GM18502 (cell line): ENCODE data around the gene NGEF.
"Not testable (repeated sequence)": the region's sequence is repeated elsewhere in the genome, so short reads cannot be mapped to it uniquely, and the experiment has no call there.

Experiments
- ATAC-seq: cut with Tn5 transposase; IDR thresholded peaks from one replicate; pipeline ENCODE4 v1.9.1; 2021; ENCODE audit warnings: mild to moderate bottlenecking; ENCODE audit not compliant: unreplicated experiment, poor library complexity

NGEF gene

DNA sequence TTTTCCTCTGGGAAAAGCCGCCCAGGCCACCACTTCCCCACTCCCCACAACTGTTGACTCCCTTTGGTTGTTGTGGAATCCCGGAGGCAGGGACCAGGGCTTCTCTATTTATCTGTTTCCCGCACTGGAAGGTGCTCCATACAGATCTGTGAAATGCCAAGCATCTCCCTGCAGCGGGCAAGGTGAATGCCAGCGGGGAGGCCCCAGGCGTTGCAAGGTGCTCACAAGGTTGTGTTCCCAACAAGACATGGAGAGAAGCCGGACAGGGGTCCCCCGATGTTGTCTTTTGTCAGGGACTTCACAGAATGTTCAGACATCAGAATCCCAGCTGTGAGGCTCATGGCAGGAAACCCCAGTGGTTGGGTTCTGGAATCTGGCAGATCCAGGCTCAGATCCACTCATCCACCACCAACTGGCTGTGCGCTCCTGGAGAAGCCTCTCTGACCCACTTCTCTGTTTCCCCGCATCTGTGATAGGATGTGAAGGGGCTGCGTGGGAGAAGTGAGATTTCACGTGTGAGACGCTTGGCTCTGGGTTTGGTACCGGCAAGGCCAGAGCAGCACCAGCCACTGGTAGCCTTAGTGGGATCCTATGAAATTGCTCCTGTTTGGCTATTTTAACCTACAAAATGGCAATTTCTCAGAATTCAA, 10.8 kb upstream of the NGEF start:
- no peak for ATAC-seq

DNA sequence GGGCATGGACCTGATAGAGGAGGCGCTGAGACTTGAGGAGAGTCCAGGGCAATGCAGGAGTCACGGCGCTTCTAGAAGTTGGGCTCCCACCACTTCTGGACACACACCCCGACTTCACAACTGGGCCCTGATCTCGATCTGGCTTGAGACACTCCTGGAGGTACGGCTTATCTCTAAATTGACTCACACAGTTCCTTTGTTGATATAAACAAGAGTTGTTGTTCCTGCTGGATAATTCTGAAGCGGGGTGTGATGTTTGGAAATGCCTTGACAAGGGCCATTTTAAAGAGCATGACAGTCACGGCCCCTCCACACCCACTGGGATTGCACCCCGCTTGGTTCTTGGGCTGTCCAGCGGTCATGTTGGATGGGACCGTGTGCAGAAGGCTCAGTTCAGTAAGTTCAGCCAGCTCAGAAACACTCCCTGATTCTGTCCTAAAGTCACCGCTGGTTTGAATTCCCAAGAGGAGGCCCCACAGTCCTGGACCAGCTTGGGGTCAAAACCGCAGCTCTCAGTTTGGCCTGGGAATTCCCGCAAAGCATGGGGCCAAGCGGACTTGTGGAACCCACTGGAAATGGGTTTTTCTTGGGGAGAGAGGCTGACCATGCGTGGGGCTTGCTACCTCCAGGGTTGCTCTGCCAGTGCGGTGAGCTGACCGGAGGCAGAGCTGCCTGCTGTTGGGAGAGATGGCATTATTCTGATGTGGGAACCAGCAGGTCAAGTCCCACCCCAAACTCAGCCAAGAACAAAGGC, 10.1 kb upstream of the NGEF start:
- no peak for ATAC-seq

DNA sequence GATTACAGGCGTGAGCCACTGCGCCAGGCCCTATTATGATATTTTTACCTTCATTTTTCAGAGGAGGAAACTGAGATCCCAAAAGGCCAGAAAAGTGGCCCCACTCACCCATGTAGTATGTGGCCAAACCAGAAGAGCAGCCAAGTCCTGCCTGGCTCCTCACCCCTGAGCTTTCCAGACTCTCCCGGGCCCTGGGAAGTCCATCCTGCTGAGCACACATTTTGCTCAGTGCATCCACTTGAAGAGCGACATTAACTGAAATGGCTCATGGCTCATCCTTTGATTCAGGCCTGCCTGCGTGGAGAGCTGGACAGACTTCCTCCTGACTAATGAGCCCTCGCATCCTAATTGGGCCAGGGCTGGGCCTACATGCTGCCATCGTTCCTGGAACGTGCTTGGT, 9.5 kb upstream of the NGEF start:
- no peak for ATAC-seq

DNA sequence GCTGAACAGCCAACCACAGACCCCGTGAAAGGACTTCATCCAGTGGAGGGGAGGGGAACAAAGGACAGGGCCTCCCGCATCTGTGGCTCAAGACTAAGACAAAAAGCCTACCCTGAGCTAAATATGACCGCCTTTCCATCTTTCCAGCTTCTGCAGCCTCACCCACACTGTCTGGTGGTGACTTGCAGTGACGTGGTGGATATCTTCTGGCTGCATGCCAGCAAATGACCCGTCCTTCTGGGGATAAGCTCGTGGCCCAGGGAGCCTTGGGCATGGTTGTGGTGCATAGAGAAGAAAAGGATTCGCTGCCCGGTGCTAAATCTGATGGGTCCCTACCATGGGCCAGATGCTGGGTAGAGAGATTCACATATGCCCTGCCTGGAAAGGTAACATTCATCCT, 8.7 kb upstream of the NGEF start:
- ATAC-seq: no peak

DNA sequence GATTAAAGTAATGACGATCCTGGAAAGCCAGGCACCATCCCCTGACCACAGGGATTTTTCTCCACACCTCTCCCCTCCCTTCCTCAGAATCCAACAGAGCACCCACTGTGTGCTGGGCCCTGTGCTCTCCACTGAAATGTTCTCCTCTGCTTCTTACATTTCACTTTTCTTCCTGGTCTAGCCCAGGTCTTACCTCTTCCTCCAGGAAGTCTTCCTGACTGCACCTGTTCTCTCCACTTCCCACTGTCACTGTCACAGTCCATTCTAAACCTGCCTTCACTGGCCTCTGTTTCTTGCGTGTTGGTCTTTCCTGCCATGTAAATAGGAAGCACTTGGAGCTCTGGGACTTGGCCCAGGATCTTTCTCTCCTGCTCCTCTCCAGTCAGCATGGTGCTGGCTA, 7.4 kb upstream of the NGEF start:
- ATAC-seq: no peak

DNA sequence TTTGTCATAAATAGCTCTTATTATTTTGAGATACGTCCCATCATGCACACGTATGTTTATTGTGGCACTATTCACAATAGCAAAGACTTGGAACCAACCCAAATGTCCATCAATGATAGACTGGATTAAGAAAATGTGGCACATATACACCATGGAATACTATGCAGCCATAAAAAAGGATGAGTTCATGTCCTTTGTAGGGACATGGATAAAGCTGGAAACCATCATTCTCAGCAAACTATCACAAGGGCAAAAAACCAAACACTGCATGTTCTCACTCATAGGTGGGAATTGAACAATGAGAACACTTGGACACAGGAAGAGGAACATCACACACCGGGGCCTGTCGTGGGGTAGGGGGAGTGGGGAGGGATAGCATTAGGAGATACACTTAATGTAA, 6.6 kb upstream of the NGEF start:
- ATAC-seq: not testable (repeated sequence)

DNA sequence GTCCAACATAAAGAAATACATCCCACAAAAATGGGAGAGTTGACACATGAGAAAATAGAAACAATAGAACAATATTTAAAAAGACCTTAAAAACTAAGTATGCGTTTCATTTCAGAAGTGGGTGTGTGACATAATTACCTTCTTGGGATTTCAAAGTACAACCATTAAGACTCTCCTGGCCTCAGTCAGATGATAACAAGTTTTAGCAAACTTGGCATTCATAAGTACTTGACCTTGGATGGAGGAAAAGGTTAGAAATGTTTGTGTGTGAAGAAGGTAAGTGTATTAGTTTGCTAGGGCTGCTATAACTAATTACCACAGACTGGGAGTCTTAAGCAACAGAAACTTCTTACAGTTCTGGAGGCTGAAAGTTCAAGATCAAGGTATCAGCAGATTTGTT, 4.9 kb upstream of the NGEF start:
- no peak for ATAC-seq

DNA sequence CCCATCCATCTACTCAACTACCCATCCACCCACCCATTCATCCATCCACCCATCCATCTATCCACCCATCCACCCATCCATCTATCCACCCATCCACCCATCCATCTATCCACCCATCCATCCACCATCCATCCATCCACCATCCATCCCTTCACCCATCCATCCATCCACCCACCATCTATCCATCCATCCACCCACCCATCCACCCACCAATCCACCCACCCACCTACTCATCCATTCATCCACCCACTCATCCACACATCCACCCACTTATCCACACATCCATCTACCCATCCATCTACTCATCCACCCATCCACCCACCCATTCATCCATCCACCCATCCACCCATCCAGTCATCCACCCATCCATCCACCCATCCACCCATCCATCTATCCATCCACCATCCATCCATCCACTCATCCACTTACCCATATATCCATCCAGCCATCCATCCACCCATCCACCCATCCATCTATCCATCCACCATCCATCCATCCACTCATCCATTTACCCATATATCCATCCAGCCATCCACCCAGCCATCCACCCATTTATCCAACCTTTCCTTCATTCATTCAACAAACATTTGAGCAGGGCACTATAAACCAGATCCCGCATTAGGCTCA, 2.1 kb upstream of the NGEF start:
- no peak for ATAC-seq

DNA sequence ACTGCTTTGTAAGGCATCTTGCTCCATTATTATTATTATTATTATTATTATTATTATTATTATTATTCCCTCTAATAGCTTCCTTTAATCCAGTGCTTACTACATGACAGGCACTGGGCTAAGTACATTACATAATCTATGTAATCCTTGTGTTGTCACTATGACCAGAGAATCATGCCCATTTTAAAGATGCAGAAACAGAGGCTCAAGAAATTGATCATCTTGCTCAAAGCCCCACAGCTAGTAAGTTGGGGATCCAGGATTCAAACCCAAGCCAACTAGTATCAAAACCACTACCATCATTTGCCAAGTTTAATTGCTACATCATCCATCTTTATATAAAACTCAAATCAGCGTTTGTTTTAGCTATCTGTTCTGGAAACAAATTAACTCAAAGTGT, 594 bp upstream of the NGEF start:
- no peak for ATAC-seq

DNA sequence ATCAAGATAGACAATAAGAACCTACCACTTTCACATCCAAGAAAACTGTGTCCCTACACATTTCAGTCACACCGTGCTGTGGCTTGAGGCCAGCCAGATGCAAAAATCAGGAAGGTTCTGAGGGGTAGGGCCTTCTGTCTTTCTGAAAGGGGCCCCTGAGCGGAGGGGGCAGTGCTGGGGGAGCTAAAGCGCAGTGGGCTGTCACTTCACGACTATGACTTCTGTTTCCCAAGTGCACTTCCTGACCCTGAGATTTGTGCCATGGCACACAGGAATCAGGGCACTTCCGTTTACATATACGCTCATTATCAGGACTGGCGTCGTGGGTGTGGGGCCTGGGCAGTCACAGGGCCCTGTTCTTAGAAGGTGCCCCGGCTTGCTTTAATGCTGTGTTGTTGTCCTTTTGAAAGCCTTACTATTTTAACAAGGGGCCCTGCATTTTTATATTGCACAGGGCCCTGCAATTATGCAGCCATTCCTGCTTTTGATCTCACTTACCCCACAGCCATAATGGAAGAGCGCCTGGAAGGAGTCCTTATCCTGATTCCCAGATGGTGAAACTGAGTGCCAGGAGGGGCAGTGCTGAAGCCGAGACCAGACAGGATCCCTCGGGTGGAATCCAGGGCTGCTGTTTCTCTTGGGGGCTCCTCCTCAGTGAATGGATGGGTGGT, 620 bp downstream of the NGEF start:
- no peak for ATAC-seq

DNA sequence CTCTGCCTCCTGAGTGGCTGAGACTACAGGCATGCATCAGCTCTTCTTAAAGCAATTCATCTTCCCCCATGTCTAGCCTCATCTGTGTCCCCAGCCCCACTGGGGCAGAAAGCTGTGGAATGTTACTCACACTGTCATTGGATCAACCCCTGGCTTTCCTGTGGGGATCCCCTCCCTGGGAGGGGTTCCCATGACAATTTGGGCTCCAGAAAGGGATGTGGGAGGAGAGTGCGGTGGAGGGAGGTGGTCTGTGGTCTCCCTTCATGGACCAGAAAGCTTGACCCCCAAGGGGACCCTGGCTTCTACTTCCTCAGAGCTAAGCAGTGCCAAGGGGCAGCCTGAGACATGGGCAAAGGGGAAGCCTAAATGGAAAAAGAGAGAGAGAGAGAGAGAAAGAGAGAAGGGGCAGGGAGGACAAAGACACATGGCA, 1.3 kb downstream of the NGEF start:
- no peak for ATAC-seq

DNA sequence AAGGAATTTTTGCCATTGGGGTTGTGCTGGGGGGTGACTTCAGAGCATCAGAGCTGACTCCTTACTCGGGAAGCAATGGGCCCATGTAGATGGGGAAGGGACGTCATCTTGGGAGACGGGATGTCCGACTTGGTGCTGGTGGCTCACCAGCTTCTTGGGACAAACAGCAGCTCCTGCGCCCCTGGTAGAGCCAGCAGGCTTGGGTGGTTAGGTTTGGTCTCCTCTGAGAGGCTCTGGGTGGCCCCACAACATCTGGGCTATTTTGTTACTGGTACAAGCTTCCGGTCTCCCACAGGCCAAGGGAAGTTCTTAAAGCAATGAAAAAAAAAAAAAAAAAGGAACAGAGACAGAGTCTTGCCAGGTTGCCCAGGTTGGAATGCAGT, 1.8 kb downstream of the NGEF start:
- no peak for ATAC-seq

DNA sequence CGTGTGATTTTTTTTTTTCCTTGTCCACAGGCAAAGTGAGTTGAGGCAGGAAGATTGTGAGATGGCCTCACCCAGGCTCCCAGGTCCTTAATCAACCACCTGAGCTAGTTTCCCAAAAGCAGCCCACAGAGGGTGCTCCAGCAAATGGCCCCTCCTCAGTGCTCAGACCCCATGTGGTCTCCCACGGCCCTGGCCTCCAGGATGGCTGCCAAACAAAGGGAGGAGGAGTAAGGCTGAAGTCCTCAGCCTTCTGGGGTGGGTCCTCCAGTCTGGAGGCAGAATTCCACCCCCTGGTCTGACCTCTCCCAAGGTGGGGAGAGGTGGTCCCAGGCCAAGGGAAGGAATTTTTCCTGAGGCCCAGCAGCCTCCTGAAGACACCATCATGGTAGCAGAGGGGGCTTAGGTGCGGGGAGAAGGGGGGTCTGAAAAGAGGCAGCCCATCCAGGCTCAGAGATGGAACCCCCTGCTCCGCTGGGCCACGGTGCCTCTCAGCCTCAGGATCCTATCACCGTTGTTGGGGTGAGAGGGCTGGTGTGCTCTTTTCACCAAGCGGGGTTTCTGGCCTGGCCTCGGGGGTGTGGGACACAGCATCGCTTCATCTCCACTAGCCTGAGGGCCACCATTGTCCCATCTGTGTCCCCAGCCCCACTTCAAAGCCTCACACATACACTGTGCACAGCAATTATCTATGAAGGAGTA, 2.3 kb downstream of the NGEF start:
- ATAC-seq: no peak

DNA sequence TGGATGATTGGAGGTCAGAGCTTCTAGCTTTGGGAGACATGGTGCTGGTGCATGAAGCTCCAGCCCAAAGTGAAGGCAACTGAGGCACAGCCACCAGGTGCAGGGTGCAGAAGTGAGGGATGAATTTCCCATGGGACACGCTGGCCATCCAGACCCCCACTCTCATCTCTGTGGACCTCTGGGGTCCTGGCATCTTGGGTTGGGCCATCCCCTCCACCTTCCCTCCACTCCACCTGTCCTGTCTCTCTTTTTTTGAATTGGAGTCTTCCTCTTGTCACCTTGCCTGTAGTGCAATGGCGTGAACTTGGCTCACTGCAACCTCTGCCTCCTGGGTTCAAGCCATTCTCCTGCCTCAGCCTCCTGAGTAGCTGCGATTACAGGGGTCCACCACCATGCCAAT, 3.4 kb downstream of the NGEF start:
- ATAC-seq: no peak

DNA sequence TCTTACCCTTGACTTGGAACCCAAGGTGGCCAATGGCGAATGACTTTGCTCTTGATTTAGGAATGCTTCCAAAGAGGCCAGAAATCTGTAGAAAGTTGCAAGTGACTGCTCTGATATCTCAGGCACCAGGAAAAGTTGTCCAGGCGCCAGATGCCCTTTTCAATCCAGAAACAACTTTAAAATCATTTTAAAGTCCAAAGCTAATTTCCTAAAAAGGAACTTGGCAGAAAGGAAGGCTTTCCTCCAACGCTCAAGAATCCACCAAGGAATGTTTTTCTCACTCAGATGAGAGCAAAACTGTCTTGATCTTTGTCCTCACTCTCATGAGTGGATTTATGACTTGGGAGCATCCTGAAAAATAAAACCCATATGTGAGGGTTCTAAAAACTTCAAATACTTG, 5.3 kb downstream of the NGEF start:
- ATAC-seq: no peak

DNA sequence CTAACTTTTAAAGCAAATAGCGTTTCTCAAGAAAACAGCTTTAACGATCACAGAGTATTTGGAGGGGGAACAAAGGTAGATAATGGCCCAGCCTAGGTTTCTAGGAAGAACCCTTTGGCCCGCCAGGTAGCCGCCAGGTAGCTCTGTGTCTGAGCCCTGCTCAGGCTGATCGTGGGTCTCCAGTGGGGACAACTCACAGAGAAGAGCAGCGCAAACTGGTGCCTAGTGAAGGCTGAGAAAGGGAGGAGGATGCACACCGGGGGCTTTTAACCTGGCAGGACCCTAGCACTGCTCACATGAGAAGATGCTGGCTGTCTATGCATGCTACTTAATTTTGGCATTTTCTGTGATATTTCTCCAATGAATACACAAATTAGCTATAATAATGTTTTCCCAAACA, 5.8 kb downstream of the NGEF start:
- ATAC-seq: no peak

DNA sequence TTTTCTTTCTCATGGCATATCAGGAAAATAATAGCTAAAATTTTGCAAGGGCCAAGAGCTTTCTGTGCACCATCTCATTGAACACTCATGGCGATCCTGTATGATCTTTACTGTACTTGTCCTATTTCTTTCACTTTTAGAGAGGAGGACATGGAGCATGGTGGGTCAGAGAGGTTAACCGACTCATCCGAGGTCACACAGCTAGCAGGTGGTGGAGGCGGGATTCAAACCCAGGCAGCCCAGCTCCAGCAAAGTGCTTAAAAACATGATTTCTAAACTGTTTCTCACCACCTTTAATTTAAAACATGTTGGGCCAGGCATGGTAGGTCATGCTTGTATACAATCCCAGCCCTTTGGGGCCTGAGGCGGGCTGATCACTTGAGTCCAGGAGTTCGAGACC, 6.4 kb downstream of the NGEF start:
- ATAC-seq: no peak

DNA sequence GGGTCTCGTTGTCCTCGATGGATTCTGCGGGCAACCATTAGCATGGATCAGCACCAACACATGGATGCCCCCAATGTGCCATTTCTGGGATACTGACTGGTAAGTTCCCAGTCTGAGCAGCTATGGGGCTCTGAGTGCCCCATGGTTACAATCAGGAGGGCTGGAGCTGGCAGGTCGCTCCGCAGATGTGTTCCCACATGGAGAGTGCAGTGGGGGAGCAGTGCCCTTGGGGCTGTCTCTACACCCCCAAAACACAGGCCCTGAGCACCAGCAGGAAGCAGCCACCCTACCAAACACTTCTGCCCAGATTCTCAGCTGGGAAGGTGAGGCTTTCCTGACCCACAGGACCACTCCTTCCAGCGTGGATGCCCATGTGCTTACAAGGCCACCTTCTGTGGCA, 8.0 kb downstream of the NGEF start:
- no peak for ATAC-seq

DNA sequence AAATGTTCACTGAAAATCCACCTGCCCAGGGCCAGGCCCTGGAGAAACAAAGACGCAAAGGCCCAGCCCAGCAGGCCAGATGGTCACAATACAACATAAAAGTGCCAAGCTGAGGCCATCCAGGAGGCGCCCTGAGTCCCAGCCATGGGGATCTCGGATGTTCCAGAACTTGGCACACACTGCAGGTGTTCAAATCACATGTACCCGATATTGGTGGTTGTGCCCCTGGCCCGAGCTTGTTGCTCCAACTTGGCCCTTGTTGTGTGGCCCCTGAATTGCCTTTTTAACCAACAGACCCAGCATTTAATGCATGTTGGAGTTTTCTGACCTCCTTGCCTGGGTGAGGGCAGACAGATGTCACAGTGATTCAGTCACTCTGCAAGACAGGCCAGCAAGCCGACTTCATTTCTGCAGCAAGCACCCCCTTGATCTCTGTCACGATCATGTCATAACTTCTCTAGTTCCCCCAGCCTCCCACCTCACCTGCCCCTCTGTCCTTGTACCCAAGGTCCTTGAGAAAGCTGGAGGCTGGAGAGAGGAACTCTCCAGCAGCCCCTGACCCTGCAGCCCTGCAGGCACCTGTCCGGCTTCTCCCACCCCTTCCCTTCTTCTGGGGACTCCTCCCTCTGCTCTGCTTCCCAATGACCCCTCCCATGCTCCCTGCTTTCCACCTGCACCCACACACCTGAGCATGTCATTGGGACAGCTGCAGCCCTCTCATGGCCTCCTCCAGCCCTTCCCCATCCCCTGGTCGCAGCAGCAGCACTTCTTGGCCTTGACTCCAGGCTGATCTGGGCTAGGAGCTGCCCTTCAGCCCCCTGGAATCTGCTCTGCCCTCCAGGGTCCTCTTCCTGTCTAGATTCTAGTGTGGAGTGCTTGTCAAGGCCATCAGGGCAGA, 9.1 kb downstream of the NGEF start:
- ATAC-seq: no peak
